H9 (cell line): ENCODE measurements around the gene NRP2. TPM values are rescaled to one million over a fixed set of nuclear protein-coding genes. Genes with fewer than 3 reads are reported as not detected.

ENCODE experiments used
- DNase-seq: peaks from one replicate; pipeline ENCODE4 v3.0.0-alpha.2; 2017
- H2AFZ ChIP-seq: one replicate; pipeline ENCODE4 v1.6.1; 2013; ENCODE audit warnings: mild to moderate bottlenecking, low read length, control low read depth, moderate library complexity
- H2AK5ac ChIP-seq: 2 replicates; pipeline ENCODE4 v1.6.1; 2013; ENCODE audit warnings: low read length, control low read depth, mixed read lengths; ENCODE audit not compliant: insufficient read length
- H2BK120ac ChIP-seq: one replicate; pipeline ENCODE4 v1.6.1; 2013; ENCODE audit warnings: low read depth, mild to moderate bottlenecking, low read length, control low read depth, inconsistent platforms; ENCODE audit not compliant: poor library complexity, severe bottlenecking
- H2BK12ac ChIP-seq: 2 replicates; pipeline ENCODE4 v1.6.1; 2013; ENCODE audit warnings: low read length, control low read depth, mixed read lengths, low read depth; ENCODE audit not compliant: insufficient read length
- H2BK15ac ChIP-seq: 2 replicates; pipeline ENCODE4 v1.6.1; 2013; ENCODE audit warnings: low read depth, low read length, control low read depth
- H2BK20ac ChIP-seq: one replicate; pipeline ENCODE4 v1.6.1; 2013; ENCODE audit warnings: low read depth, mild to moderate bottlenecking, low read length, control low read depth, inconsistent platforms; ENCODE audit not compliant: poor library complexity, severe bottlenecking
- H2BK5ac ChIP-seq: 2 replicates; pipeline ENCODE4 v1.6.1; 2013; ENCODE audit warnings: low read length, control low read depth, mixed read lengths; ENCODE audit not compliant: insufficient read length
- H3K14ac ChIP-seq: 2 replicates; pipeline ENCODE4 v1.6.1; 2013; ENCODE audit warnings: low read length, control low read depth; ENCODE audit not compliant: insufficient read depth
- H3K18ac ChIP-seq: 2 replicates; pipeline ENCODE4 v1.6.1; 2013; ENCODE audit warnings: low read depth, mild to moderate bottlenecking, mixed read lengths, low read length, control low read depth; ENCODE audit not compliant: insufficient read length
- H3K23ac ChIP-seq: 2 replicates; pipeline ENCODE4 v1.6.1; 2013; ENCODE audit warnings: low read length, control low read depth, mixed read lengths, low read depth; ENCODE audit not compliant: insufficient read length
- H3K23me2 ChIP-seq: 2 replicates; pipeline ENCODE4 v1.6.1; 2013; ENCODE audit warnings: low read depth, mild to moderate bottlenecking, mixed read lengths, low read length, control low read depth; ENCODE audit not compliant: insufficient read length, poor library complexity, severe bottlenecking
- H3K27ac ChIP-seq: 2 replicates; pipeline ENCODE4 v1.5.1; 2013; ENCODE audit warnings: low read length, control low read depth, mixed read lengths, low read depth; ENCODE audit not compliant: insufficient read length
- H3K27me3 ChIP-seq: 2 replicates; pipeline ENCODE4 v1.6.1; 2013; ENCODE audit warnings: low read length, control low read depth, inconsistent platforms; ENCODE audit not compliant: insufficient read depth
- H3K4ac ChIP-seq: 2 replicates; pipeline ENCODE4 v1.6.1; 2013; ENCODE audit warnings: low read depth, mild to moderate bottlenecking, control low read depth, inconsistent platforms, low read length, moderate library complexity
- H3K4me1 ChIP-seq: 2 replicates; pipeline ENCODE4 v1.6.1; 2013; ENCODE audit warnings: low read length, control low read depth, inconsistent platforms; ENCODE audit not compliant: insufficient read depth
- H3K4me2 ChIP-seq: 2 replicates; pipeline ENCODE4 v1.6.1; 2013; ENCODE audit warnings: low read length, control low read depth, mixed read lengths; ENCODE audit not compliant: insufficient read length, insufficient read depth
- H3K56ac ChIP-seq: 2 replicates; pipeline ENCODE4 v1.6.1; 2013; ENCODE audit warnings: low read depth, mild to moderate bottlenecking, mixed read lengths, low read length, control low read depth; ENCODE audit not compliant: insufficient read length
- H3K79me1 ChIP-seq: 2 replicates; pipeline ENCODE4 v1.6.1; 2013; ENCODE audit warnings: low read depth, mild to moderate bottlenecking, moderate library complexity, low read length, control low read depth, inconsistent platforms; ENCODE audit not compliant: insufficient read depth, poor library complexity, severe bottlenecking
- H3K79me2 ChIP-seq: 2 replicates; pipeline ENCODE4 v1.6.1; 2013; ENCODE audit warnings: low read length, control low read depth, inconsistent platforms; ENCODE audit not compliant: insufficient read depth
- H3K9ac ChIP-seq: 2 replicates; pipeline ENCODE4 v1.6.1; 2013; ENCODE audit warnings: low read length, control low read depth, mixed read lengths; ENCODE audit not compliant: insufficient read length; ENCODE audit errors: extremely low read depth
- H3K9me3 ChIP-seq: one replicate; pipeline ENCODE4 v1.6.1; 2013; ENCODE audit warnings: low read depth, low read length, inconsistent platforms; ENCODE audit not compliant: control insufficient read depth
- H3T11ph ChIP-seq: one replicate; pipeline ENCODE4 v1.6.1; 2013; ENCODE audit warnings: mild to moderate bottlenecking, low read length, control low read depth, inconsistent platforms
- H4K20me1 ChIP-seq: one replicate; pipeline ENCODE4 v1.6.1; 2013; ENCODE audit not compliant: control insufficient read depth, insufficient read length, insufficient read depth
- H4K5ac ChIP-seq: 2 replicates; pipeline ENCODE4 v1.6.1; 2013; ENCODE audit warnings: low read depth, mild to moderate bottlenecking, mixed read lengths, low read length, control low read depth; ENCODE audit not compliant: insufficient read length
- H4K8ac ChIP-seq: replicated peaks from 2 replicates; pipeline ENCODE4 v1.6.1; 2013; ENCODE audit warnings: low read length, control low read depth, mixed read lengths, low read depth; ENCODE audit not compliant: insufficient read length
- H4K91ac ChIP-seq: 2 replicates; pipeline ENCODE4 v1.6.1; 2013; ENCODE audit warnings: low read depth, mild to moderate bottlenecking, moderate library complexity, mixed read lengths, low read length, control low read depth; ENCODE audit not compliant: insufficient read length
- H3K27ac Mint-ChIP-seq, 3 experiments: 2 replicates in 2 of 3; 3 replicates in 1 of 3; pipeline ENCODE4 v1.8.0; 2020 to 2021; ENCODE audit warnings: mixed read lengths in 3 of 3, mild to moderate bottlenecking in 1 of 3, moderate library complexity in 1 of 3
- H3K27me3 Mint-ChIP-seq: 2 replicates; pipeline ENCODE4 v1.8.0; 2021; ENCODE audit warnings: low read depth, mild to moderate bottlenecking, moderate library complexity, mixed read lengths
- H3K36me3 Mint-ChIP-seq, 3 experiments: 2 replicates in 2 of 3; 3 replicates in 1 of 3; pipeline ENCODE4 v1.8.0; 2020 to 2021; ENCODE audit warnings: low read depth in 3 of 3, mixed read lengths in 3 of 3; ENCODE audit not compliant: insufficient read depth in 1 of 3
- H3K4me1 Mint-ChIP-seq, 2 experiments: 2 replicates each; pipeline ENCODE4 v1.8.0; 2020; ENCODE audit warnings: mixed read lengths in 2 of 2
- H3K4me3 Mint-ChIP-seq, 2 experiments: 2 replicates in 1 of 2; 3 replicates in 1 of 2; pipeline ENCODE4 v1.8.0; 2020 to 2021; ENCODE audit warnings: mild to moderate bottlenecking in 2 of 2, mixed read lengths in 2 of 2, moderate library complexity in 1 of 2
- H3K9me3 Mint-ChIP-seq, 2 experiments: 2 replicates in 1 of 2; 3 replicates in 1 of 2; pipeline ENCODE4 v1.8.0; 2020; ENCODE audit warnings: mild to moderate bottlenecking in 2 of 2, mixed read lengths in 2 of 2, moderate library complexity in 1 of 2
- CTCF ChIP-seq: fragments of 200-600 bp; sonication (generic); conservative IDR thresholded peaks from 3 replicates; pipeline ENCODE4 v1.8.0; 2021; ENCODE audit warnings: antibody characterized with exemption, mild to moderate bottlenecking
- WGBS: extraction: QIAGEN DNeasy Blood & Tissue Kit; methylation state at CpG from one replicate; pipeline ENCODE4 v1.1.7; 2013; ENCODE audit warnings: missing lambda C conversion rate, low lambda C conversion rate, mixed read lengths; ENCODE audit not compliant: insufficient read length; ENCODE audit errors: extremely low coverage; 5-methylcytosine and 5-hydroxymethylcytosine counted together
- total RNA-seq: library from RNA; stranded (reverse); gene quantifications from 2 replicates; pipeline ENCODE4 v1.2.1, GENCODE V29; 2021

Gene NRP2
- total RNA-seq, 1 experiment from 2014 or later, result 19.7 TPM

DNA sequence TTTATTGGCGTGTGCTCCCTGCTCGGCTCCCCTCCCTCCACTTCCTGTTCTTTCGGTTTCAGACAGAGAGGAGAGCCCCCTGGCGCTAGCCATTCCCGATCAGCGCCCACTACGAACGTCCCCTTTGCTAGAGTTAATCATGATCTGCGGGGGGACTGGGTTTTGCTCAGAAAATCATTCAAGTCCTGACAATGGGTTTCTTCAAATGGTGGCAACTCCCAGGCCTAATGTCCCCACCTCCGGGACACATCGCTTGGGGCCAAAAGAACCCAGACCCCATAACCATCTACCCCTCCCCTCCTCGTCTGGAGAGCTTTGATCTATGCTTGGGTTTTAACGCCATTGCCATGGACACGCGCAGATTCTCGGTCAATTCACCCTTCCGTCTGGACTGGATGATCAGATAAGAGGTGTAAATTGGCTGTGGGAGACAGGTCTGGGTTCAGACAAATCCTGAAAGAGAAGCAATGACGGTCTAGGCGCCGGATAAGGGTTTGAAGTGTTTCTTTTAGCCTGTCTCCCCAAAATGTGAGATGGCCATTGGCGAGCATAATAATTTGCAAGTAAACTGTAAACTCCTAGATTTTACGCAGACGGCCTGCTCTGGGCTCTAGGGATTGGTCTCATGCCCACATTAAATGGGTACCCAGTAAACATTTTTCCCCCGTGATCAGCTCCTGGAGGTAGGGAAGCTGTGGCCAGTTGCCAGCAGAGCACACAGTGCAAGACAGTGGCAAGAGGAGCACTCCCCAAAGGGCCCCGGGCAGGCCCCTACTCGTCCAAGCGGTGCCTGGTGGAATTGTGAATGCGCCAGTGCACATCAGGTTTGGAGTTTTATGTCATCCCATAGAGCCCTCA, 4.7 kb downstream of the NRP2 start:
- no peak overlapping the region for H3K27ac ChIP-seq
- no peak overlapping the region for H2AFZ ChIP-seq
- Mint-ChIP-seq H3K4me1 (peaks cover 59 to 70% of the 10 kb centered on the region in 2 experiments), H3K27me3 (peaks cover 68% of the 10 kb centered on the region), H3K4me3 (peak overlapping the region; percentile 74 to 82), H3K27ac (peak overlapping the region in 2 of 3 experiments; percentile 28 to 57; a peak in 1 of 7 replicates), H3K9me3 (no peaks in the 10 kb centered on the region; a peak in 1 of 5 replicates), H3K36me3 (peaks cover 0 to 8% (median 5%) of the 10 kb centered on the region in 3 experiments; a peak in 5 of 7 replicates)
- H3K18ac ChIP-seq, result peak overlapping the region; percentile 39
- no peak overlapping the region for H2BK120ac ChIP-seq
- TF ChIP-seq CTCF, result peak; percentile 42; the same call in 2 of the 3 replicates
- no peak overlapping the region for H2BK12ac ChIP-seq
- H2BK20ac ChIP-seq, result no peak overlapping the region
- H2BK15ac ChIP-seq, result no peak overlapping the region; the same call in 1 of the 2 replicates
- H3K56ac ChIP-seq, result no peak overlapping the region
- H4K5ac ChIP-seq, result no peak overlapping the region
- H2BK5ac ChIP-seq, result no peak overlapping the region
- no peak overlapping the region for H4K91ac ChIP-seq
- no CpG with 5 or more reads among the region's 28 CpGs for WGBS
- no peak overlapping the region for H4K8ac ChIP-seq
- peak; percentile 51 for DNase-seq
- H3K4me1 ChIP-seq, result peaks cover 2% of the 10 kb centered on the region; the same call in 1 of the 2 replicates
- no peak overlapping the region for H3T11ph ChIP-seq
- H3K4ac ChIP-seq, result no peak overlapping the region
- no peaks in the 10 kb centered on the region for H3K79me1 ChIP-seq
- peaks cover 26% of the 10 kb centered on the region; the same call in 1 of the 2 replicates for H3K27me3 ChIP-seq
- no peak overlapping the region for H3K23ac ChIP-seq
- peaks cover 36% of the 10 kb centered on the region for H3K23me2 ChIP-seq
- no peaks in the 10 kb centered on the region for H3K9me3 ChIP-seq
- no peaks in the 10 kb centered on the region for H4K20me1 ChIP-seq
- no peak overlapping the region for H2AK5ac ChIP-seq
- no peak overlapping the region for H3K9ac ChIP-seq
- H3K4me2 ChIP-seq, result peak overlapping the region; percentile 42
- H3K79me2 ChIP-seq, result peaks cover 2% of the 10 kb centered on the region; the same call in 1 of the 2 replicates
- peak overlapping the region; percentile 52; the same call in 1 of the 2 replicates for H3K14ac ChIP-seq
